Astrocyte of the cerebellum (primary cell): ENCODE measurements around the gene ARHGEF39.

Experiments used
- DNase-seq: peaks from one replicate; pipeline ENCODE4 v3.0.0-alpha.2; 2011; ENCODE audit warnings: low read depth
- H3K4me3 ChIP-seq: 2 replicates; pipeline ENCODE4 v1.5.1; 2011; ENCODE audit warnings: mild to moderate bottlenecking, low read depth, low read length, moderate library complexity
- CTCF ChIP-seq: IDR thresholded peaks from 2 replicates; pipeline ENCODE4 v1.5.1; 2012; ENCODE audit warnings: low read length, low read depth, moderate library complexity, mild to moderate bottlenecking; ENCODE audit errors: missing control alignments
- in situ Hi-C: cut with HindIII; loops from 2 replicates; pipeline ENCODE4 v1.10.0; 2017; ENCODE audit warnings: low sequenced_read_pairs

ARHGEF39 gene

DNA sequence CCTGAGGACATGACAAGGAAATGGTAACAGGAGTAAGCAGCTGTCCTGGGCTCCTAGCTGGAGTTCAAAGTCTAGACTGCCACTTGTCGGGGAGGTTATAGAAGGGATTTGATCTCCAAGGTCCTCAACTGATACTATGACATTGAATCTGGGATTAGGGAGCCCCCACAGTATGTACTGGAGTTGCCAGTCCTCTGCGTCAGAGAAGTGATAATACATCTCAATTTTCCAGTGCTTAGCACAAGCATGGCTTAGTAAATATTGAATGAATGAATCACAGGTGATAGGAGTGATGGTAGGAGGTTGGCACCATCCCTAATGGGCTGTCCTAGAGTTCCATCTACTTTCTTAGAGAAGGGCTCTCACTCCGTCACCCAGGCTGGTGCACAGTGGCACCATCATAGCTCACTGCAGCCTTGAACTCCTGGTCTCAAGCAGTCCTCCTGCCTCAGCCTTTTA is 31.0 kb upstream of the ARHGEF39 start:
- no peak for TF ChIP-seq CTCF
- in situ Hi-C loops: no loop called here
- no peak overlapping the region for H3K4me3 ChIP-seq
- DNase-seq: no peak

DNA sequence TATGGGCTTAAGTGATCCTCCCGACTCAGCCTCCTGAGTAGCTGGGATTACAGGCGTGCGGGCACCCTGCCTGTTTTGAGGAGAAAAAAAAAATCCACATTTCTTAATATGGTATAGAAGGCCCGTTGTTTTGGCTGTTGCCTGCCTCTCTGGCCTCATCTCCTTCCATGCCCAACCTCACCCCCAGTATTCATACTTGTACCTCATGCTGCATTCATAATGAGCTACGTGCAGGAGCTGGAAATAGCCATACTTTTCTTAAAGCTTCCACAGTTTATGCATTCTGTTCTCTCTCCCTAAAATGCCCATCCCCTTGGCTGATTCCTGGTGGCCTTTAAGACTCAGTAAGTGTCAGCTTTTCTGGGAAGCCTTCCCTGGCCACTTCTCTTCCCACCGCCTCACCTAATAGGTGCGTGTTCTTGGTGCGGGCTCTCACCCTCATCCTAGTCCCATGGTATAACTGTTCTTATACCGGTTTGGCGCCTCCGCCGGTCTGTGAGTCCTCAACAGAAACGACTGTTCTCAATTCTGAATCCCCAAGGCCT is 26.8 kb upstream of the ARHGEF39 start:
- in situ Hi-C loops: loop anchor here (5.0 kb wide), 1 partner anchor 35 kb away; no protein-coding TSS in a partner anchor
- no peak for DNase-seq
- peak overlapping the region; percentile 85 for H3K4me3 ChIP-seq
- TF ChIP-seq CTCF: no peak

- in situ Hi-C loops: loop anchor here (5.0 kb wide), 1 partner anchor 36 kb away; no protein-coding TSS in a partner anchor
Observed at GRCh38 chr9:35691334-35691650, 26.3 kb upstream of the ARHGEF39 start.

GRCh38 chr9:35690614-35691333 is 25.8 kb upstream of the ARHGEF39 start:
- no peak for TF ChIP-seq CTCF
- DNase-seq: no peak
- peak overlapping the region; percentile 85 for H3K4me3 ChIP-seq
- in situ Hi-C loops: loop anchor here (5.0 kb wide), 1 partner anchor 37 kb away; no protein-coding TSS in a partner anchor

More at GRCh38 chr9:35691334-35691650, 26.3 kb upstream of the ARHGEF39 start:
- DNase-seq: no peak
- no peak for TF ChIP-seq CTCF
- H3K4me3 ChIP-seq: peak overlapping the region; percentile 85

- peak overlapping the region; percentile 85 for H3K4me3 ChIP-seq
Observed at GRCh38 chr9:35690294-35690613, 25.3 kb upstream of the ARHGEF39 start.

More at GRCh38 chr9:35690294-35690613, 25.3 kb upstream of the ARHGEF39 start:
- DNase-seq: no peak
- no peak for TF ChIP-seq CTCF
- in situ Hi-C loops: loop anchor here (5.0 kb wide), 1 partner anchor 37 kb away; no protein-coding TSS in a partner anchor
